Urothelium cell line (cell line): Measurements from ENCODE around the gene GATM.

Experiments used
- DNase-seq: peaks from one replicate; pipeline ENCODE4 v3.0.0; 2011; ENCODE audit warnings: low spot score, mixed read lengths
- FAIRE-seq: peaks from 2 replicates; lab custom pipeline; 2011; peaks lifted over from hg19 to GRCh38; lab: Jason Lieb, UNC

Gene GATM

GRCh38 chr15:45378149-45378912 is at the start of gene GATM:
GATM (minus strand) TSS chr15:45378544; CDS start chr15:45378453, 91 bp downstream.
- no peak for DNase-seq
- FAIRE-seq = no peak

- DNase-seq (no peak), FAIRE-seq (no peak)
These were observed 48.7 kb upstream of the GATM start for GRCh38 chr15:45427085-45427484.

- DNase-seq (no peak), FAIRE-seq (no peak)
These were observed 46.8 kb upstream of the GATM start for GRCh38 chr15:45425135-45425534.

- DNase-seq (no peak), FAIRE-seq (no peak)
These were observed 46.1 kb upstream of the GATM start for GRCh38 chr15:45424429-45424828.

- FAIRE-seq (no peak), DNase-seq (no peak)
These were observed 39.1 kb upstream of the GATM start for GRCh38 chr15:45417303-45417950.

- DNase-seq (no peak), FAIRE-seq (no peak)
These were observed 36.0 kb upstream of the GATM start for GRCh38 chr15:45414215-45414885.

- DNase-seq (no peak), FAIRE-seq (no peak)
These were observed 31.3 kb upstream of the GATM start for GRCh38 chr15:45409596-45409995.

GRCh38 chr15:45407786-45408185 is 29.4 kb upstream of the GATM start:
- no peak for DNase-seq
- FAIRE-seq = no peak

GRCh38 chr15:45402955-45403877 is 24.9 kb upstream of the GATM start:
- FAIRE-seq (no peak), DNase-seq (peak; percentile 35)

GRCh38 chr15:45402162-45402954 is 24.0 kb upstream of the GATM start:
- peak; percentile 55 for FAIRE-seq
- peak; percentile 96 for DNase-seq

- DNase-seq (no peak), FAIRE-seq (no peak)
These were observed 23.4 kb upstream of the GATM start for GRCh38 chr15:45401665-45402161.

- FAIRE-seq (no peak), DNase-seq (peak; percentile 35)
These were observed 21.3 kb upstream of the GATM start for GRCh38 chr15:45399381-45400212.

- DNase-seq = no peak
- no peak for FAIRE-seq
These were observed 18.8 kb upstream of the GATM start for GRCh38 chr15:45397116-45397665.

- DNase-seq (no peak), FAIRE-seq (no peak)
These were observed 17.6 kb upstream of the GATM start for GRCh38 chr15:45395943-45396342.

GRCh38 chr15:45394681-45395080 is 16.3 kb upstream of the GATM start:
- FAIRE-seq (no peak), DNase-seq (no peak)

- DNase-seq (no peak), FAIRE-seq (no peak)
These were observed 15.5 kb upstream of the GATM start for GRCh38 chr15:45393851-45394250.

- FAIRE-seq = no peak
- DNase-seq = no peak
These were observed 14.2 kb upstream of the GATM start for GRCh38 chr15:45392584-45392855.

- DNase-seq = no peak
- FAIRE-seq = no peak
These were observed 13.6 kb upstream of the GATM start for GRCh38 chr15:45391746-45392583.
